Myocyte (in vitro differentiated cells): ENCODE measurements around the gene NBPF26. TPM values are rescaled to one million over a fixed set of nuclear protein-coding genes. Genes with fewer than 3 reads are reported as not detected.
"Not testable (repeated sequence)": the region's sequence is repeated elsewhere in the genome, so short reads cannot be mapped to it uniquely, and the experiment has no call there.

ENCODE experiments used
- DNase-seq: peaks from one replicate; pipeline ENCODE4 v3.0.0-alpha.2; 2012; ENCODE audit warnings: low read depth
- polyA plus RNA-seq: library from polyadenylated mRNA; unstranded; fragments of >200 nt; gene quantifications from one replicate; pipeline ENCODE4 v1.2.1, GENCODE V29; 2012; ENCODE audit warnings: missing spikeins
- total RNA-seq: library from RNA; depleted of rRNA; stranded (reverse); fragments of >200 nt; gene quantifications from 2 replicates; pipeline ENCODE4 v1.2.3, GENCODE V29; 2014

The NBPF26 gene
- 46.8 and 51.4 TPM in 2 replicates for total RNA-seq
- polyA plus RNA-seq: 29.4 TPM

GRCh38 chr1:120723715-120724402 lies at the start of gene NBPF26:
Gene NBPF26, plus strand, starts transcription at chr1:120723945.
- DNase-seq: peak; percentile 41

DNA sequence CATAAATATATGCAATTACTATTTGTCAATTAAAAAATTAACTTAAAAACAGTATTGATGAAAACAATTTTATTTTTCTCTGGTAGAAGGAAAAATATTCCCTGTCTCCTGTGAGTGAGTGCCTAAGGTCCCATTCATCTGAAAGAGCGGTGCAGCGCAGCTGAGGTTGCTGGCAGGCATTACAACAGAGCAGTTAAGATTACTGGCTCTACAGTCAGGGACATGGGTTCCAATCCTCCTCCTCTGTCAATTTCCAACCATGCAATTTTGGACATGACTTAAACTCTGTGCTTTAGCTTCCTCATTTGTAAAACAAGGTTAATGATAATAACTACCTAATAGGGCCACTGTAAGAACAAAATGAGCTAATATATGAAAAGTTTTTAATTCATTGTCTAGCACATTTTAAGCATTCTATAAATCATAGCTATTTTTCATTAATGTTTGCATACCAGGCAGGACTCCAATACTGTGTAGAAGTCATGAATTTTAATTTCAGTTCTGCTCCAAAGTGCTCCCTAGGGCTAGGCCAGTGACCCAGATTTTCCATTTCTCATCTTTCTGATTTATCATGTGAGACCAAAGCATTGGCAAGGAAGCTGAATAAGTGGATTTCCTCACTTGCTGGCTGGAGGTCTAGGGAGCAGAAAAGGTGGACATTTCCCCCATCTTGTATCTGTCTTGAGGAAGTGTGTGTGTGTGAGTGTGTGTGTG lies 43.5 kb upstream of the NBPF26 start:
- DNase-seq: not testable (repeated sequence)

DNA sequence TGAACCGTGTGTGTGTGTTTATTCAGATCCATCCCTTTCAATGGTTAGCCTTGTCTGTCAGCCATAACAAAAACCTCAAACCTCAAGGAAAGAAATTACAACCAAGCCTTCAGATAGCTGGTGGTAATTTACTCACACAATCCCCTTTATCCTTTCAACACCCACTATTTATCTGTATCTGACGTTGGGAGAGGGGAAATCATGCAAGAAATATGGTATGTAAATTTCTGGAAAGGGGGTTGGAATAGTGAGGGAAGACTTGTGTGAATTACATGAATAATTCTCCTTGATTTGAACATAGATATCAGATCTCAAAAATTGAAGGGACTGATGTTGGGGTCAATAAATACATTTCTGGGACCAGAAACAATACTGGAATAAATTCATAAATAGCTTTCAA lies 42.8 kb upstream of the NBPF26 start:
- not testable (repeated sequence) for DNase-seq

GRCh38 chr1:120684397-120684796 lies 39.3 kb upstream of the NBPF26 start:
- not testable (repeated sequence) for DNase-seq

- not testable (repeated sequence) for DNase-seq
These were observed 38.1 kb upstream of the NBPF26 start for GRCh38 chr1:120685622-120686021.

- not testable (repeated sequence) for DNase-seq
These were observed 36.5 kb upstream of the NBPF26 start for GRCh38 chr1:120687250-120687649.

DNA sequence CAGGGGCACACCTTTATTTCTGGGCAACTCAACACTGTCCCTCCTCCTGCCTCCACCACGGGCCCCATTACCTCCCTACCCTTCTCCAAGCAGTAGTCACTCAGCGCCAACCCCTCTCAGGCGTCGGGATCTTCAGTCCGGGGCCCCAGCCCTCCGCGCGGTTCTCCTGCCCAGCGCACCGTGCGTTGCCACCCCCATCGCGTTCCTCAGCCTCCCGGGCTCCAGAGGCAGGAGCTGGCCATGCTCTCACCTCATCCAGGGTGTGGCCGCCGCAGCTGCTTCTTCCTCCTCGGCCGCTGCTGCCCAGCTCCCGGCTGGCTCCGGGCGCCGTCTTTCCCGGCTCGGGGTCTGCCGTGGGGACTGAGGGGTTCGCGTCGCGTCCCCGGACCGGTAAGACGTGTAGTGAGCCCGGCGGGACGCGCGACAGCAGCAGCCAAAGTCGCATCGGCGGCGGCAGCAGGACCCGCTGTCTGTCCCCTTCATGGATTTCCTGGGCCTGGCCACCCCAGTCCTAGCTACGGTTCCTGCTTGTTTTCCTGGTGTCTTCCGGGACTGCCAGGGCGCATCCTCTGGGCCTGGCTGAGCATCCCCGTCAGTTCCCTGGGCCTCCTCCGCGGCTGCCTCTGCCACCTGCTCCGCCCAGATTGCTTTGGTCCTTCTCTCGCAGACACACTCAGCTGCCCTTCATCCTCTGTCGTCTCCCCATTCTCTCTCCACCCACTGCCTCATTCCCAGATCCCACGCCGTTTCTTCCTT lies 22.8 kb upstream of the NBPF26 start:
- DNase-seq: not testable (repeated sequence)

DNA sequence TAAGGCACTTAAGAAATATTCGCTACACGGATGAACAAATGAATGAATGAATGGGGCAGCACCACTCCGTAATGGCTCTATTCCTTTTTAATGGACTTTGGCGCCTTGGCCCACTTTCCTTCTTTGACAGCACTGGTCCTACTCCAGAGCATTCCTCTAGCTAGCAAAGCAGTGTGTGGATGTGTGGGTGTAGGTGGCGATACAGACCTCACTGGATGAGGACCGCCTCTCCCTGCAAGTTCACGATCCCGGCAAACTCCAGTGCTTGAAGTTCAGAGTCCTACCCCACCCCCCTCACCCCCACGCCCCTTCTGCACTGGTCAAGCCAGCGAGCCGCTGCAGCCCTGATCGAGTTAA lies 409 bp upstream of the NBPF26 start:
- not testable (repeated sequence) for DNase-seq

GRCh38 chr1:120724507-120724906 lies 762 bp downstream of the NBPF26 start:
- DNase-seq: not testable (repeated sequence)

DNA sequence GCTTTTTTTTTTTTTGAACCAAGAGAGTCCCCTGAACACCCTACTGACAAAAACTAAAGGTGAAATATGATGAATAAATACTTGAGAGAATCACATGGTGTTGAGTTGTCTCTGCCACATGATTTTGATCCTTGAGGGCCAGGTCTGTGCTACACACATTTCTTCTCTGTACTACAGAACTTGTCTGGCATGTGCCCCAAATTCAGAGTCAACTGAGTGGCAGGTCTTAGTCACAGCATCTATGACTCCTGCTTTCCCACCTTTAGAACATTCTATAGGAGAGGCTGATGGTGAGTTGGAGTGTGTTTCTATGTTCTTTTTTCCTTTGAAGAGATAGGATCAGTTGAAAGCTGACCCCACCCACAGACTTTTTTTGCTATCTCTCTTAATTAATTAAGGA lies 5.1 kb downstream of the NBPF26 start:
- not testable (repeated sequence) for DNase-seq

- DNase-seq: not testable (repeated sequence)
These were observed 45.3 kb downstream of the NBPF26 start for GRCh38 chr1:120769090-120769489.

GRCh38 chr1:120805452-120805851 lies 81.7 kb downstream of the NBPF26 start:
- peak; percentile 6 for DNase-seq

- DNase-seq: peak; percentile 54
These were observed 88.1 kb downstream of the NBPF26 start for GRCh38 chr1:120811822-120812221.

DNA sequence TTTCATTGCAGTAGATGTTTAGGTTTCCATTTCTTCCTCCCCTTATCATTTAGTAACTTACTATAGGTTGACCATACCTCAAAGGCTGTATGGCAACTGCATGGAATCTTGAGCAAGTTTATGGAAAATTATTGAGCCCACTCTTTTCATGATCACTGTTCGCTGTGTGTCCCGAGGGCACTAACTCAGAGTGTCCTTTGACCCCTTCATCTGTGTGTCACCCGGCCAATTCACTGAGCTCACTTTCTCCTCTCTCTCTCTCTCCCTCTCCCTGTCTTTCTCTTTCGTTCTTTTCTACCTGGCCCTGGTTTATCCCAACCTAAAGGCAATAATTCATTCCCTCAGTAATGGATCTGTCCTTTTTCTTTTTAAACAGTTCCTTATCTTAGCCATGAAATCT lies 101.3 kb downstream of the NBPF26 start:
- DNase-seq: not testable (repeated sequence)

DNA sequence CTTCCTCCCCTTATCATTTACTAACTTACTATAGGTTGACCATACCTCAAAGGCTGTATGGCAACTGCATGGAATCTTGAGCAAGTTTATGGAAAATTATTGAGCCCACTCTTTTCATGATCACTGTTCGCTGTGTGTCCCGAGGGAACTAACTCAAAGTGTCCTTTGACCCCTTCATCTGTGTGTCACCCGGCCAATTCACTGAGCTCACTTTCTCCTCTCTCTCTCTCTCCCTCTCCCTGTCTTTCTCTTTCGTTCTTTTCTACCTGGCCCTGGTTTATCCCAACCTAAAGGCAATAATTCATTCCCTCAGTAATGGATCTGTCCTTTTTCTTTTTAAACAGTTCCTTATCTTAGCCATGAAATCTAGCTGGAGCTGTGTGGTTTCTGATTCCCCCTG lies 102.9 kb downstream of the NBPF26 start:
- DNase-seq: not testable (repeated sequence)

DNA sequence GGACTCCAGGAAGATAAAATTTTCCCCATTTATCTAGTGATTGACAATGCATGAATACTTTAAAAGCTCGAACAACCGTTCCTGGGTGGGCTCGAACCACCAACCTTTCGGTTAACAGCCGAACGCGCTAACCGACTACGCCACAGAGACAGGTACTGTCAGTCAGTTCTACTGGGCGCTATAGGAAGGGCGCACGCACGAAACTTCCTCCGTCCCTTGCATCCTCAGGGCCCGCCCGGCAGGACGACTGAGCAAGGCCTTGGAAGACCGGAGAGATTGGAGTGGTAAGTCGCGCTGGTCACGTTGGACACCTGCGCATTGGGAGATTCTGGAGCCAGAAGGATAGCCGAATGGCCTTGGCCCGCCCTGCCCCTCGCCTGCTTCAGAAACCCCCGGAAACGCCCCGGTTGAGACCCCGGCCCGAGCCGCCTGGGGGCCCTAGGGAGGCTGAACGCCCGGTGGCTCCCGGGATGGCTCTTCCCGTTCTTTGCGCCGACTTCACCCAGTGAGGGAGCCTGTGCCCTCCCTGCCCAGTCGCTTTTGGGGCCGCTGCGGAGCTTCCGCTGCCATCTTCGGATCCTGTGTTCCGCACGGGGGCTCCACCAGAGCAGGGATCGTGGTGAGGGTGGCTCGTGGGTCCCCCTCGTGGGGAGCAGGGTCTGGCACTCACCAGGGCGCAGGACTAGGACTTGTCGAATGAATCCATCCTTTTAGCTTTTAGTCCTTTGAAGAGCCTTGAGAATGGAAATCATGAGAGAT lies 120.6 kb downstream of the NBPF26 start:
- DNase-seq: peak; percentile 23

- DNase-seq: not testable (repeated sequence)
These were observed 121.2 kb downstream of the NBPF26 start for GRCh38 chr1:120844945-120845330.

DNA sequence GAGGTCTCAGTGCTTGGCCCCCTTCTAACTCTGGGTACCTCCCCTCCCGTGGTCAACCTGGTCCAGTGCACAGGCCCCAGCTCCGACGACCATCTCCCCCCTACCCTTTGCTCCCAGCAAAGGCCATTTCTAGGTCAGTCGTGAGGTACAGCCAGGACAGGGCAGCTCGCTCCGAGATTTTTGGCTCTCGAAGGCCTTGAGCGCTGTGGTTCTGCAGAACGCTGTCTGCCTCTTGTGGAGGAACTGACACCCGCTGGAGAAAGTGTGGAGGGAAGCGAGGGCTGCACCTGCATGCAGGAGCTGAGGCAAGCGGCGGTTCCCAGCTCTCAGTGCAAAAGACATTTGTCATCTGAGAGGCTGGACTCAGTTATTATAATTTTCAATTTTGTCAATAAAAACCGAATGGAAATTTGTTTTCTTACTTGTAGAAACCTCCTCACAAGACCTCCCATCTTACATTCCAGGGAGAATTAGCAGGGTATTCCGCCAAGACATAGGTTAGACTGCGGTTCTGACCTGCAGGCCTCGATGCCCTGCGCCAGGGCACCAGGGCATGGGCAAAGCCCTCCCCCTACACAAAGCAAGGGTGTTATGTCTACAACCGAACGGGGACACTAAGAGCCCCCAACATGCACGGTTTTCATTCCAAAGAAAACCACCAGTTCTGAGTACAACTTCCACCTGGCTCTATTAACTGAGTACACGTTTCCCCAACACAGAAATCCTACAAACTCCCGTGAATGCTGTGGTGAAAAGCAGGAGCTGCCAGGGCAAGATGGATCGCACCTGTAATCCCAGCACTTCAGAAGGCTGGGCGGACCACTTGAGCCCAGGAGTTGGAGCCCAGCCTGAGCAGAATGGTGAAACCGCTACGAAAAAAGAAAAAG lies 125.9 kb downstream of the NBPF26 start:
- DNase-seq: not testable (repeated sequence)

DNA sequence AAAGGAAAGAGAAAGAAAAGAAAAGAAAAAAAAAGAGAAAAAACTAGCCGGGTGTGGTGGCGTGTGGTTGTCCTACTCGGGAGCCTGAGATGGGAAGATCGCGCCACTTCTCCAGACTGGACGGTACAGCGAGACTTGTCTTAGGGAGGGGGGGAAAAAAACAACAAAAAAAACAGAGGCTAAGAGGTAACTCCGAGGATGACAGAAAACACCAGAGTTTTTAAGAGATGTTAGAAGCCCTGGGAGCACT lies 126.5 kb downstream of the NBPF26 start:
- not testable (repeated sequence) for DNase-seq
